Urinary bladder (tissue), 4 donors: ENCODE data around the gene ADGRG6. TPM values are rescaled to one million over a fixed set of nuclear protein-coding genes. Genes with fewer than 3 reads are reported as not detected.
"Not testable (repeated sequence)": the region's sequence is repeated elsewhere in the genome, so short reads cannot be mapped to it uniquely, and the experiment has no call there.

Experiments used
- DNase-seq: peaks from one replicate; pipeline ENCODE4 v3.0.0-alpha.2; 2015; ENCODE audit errors: extremely low spot score
- H3K27ac ChIP-seq: one replicate; pipeline ENCODE4 v1.5.1; 2013; ENCODE audit warnings: low read depth, mild to moderate bottlenecking, moderate library complexity
- H3K36me3 ChIP-seq: one replicate; pipeline ENCODE4 v1.6.1; 2013; ENCODE audit warnings: mild to moderate bottlenecking, moderate library complexity; ENCODE audit not compliant: insufficient read depth
- H3K4me1 ChIP-seq: one replicate; pipeline ENCODE4 v1.6.1; 2013; ENCODE audit warnings: mild to moderate bottlenecking, moderate library complexity; ENCODE audit not compliant: insufficient read depth
- H3K4me3 ChIP-seq: one replicate; pipeline ENCODE4 v1.5.1; 2013; ENCODE audit warnings: low read depth, low read length
- WGBS: extraction: QIAGEN DNeasy Blood & Tissue Kit; methylation state at CpG from one replicate; pipeline ENCODE4 v1.1.7; 2013; 5-methylcytosine and 5-hydroxymethylcytosine counted together
- polyA plus RNA-seq: library from polyadenylated mRNA; stranded (reverse); fragments of 200-250 nt; gene quantifications from one replicate; pipeline ENCODE4 v1.2.3, GENCODE V29; 2013
- total RNA-seq: library from RNA; depleted of rRNA; stranded (reverse); fragments of >200 nt; gene quantifications from one replicate; pipeline ENCODE4 v1.2.3, GENCODE V29; 2014
- donor health status: healthy with polysubstance abuse.
- donor health status: healthy.

The ADGRG6 gene
- total and polyA plus RNA-seq, 2 donors = 6.6 to 124 TPM

DNA sequence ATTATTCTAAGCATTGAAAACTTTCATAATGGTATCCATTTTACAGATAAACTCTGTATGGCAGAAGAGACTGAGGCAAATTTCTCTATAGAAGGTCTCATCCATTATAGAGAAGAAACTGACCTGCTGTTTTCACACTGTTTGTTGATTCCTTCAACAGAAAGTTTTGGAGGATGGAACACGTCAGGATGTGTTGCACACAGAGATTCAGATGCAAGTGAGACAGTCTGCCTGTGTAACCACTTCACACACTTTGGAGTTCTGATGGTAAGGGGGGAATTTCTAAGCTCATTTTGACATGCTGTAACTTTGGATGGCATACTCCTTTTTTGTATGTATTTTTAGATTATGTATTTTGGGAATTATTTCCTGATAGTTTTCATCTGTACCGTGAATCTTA lies 109.3 kb downstream of the ADGRG6 start:
- WGBS = 81% methylated on average over 2 of the region's 2 CpGs
- H3K27ac ChIP-seq = no peak overlapping the region
- H3K4me3 ChIP-seq = no peak overlapping the region
- no peaks in the 10 kb centered on the region for H3K36me3 ChIP-seq
- DNase-seq = no peak
- H3K4me1 ChIP-seq = no peaks in the 10 kb centered on the region

DNA sequence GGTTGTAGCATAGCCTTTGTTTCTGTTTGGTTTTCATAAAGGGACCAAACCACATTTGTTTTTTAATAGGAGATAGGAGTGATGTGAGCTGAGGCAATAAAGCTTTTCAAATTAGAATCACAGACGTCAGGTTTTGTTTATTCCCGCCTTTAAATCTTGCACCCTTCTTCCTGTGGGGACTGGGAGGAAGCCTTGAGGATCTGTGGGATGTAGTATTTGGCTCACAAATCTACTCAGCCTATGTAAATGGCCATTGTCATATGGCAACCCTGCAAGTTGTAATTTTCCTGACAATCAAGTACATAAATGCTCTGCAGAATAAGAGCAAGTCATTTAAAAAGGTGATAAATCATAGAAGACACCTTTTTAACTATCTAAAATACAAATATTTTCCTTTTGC lies 110.4 kb downstream of the ADGRG6 start:
- Histone ChIP-seq H3K4me1 (no peaks in the 10 kb centered on the region), H3K27ac (no peak overlapping the region), H3K4me3 (no peak overlapping the region), H3K36me3 (no peaks in the 10 kb centered on the region)
- WGBS = 24% methylated on average over 2 of the region's 2 CpGs
- no peak for DNase-seq

- H3K4me3 ChIP-seq = no peak overlapping the region
- no peaks in the 10 kb centered on the region for H3K36me3 ChIP-seq
- no peak for DNase-seq
- 73% methylated on average over 2 of the region's 2 CpGs for WGBS
- H3K4me1 ChIP-seq = no peaks in the 10 kb centered on the region
- H3K27ac ChIP-seq = no peak overlapping the region
These were observed 110.9 kb downstream of the ADGRG6 start for GRCh38 chr6:142412658-142413057.

- DNase-seq = no peak
- Histone ChIP-seq H3K27ac (no peak overlapping the region), H3K4me1 (no peaks in the 10 kb centered on the region), H3K36me3 (no peaks in the 10 kb centered on the region), H3K4me3 (no peak overlapping the region)
These were observed 111.3 kb downstream of the ADGRG6 start for GRCh38 chr6:142413111-142413510.

DNA sequence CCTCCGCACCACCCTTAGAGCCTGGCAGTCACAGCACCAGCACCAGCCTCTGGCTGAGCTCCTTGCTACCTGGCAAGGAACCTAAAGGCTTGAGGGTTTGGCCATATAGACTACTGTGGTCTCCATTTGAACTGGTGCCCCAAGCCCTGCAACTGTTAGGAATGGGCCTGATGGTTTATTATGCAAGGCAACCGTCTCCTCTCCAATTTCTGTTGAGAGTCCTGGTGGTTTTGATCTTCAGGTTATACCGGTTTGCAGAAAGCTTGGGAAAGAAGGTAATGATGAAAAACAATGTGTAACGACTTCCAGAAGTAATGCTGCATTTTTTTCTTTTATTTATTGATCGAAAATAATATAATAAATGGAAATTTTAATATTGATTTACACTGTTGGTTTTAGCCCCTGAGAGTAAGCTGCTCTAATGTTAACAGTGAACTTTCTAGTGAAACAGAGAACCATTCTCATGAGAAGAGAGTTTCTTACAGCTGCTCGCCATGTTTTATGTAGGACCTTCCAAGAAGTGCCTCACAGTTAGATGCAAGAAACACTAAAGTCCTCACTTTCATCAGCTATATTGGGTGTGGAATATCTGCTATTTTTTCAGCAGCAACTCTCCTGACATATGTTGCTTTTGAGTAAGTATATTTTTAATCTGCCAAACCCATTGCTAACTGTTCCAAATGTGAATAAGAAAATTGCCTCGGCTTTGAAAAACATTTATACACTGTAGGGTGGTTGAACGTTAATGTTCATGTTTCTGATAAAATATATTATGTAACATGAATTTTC lies 112.8 kb downstream of the ADGRG6 start:
- Histone ChIP-seq H3K27ac (no peak overlapping the region), H3K4me3 (no peak overlapping the region), H3K4me1 (no peaks in the 10 kb centered on the region), H3K36me3 (no peaks in the 10 kb centered on the region)
- no peak for DNase-seq
- 89% methylated on average over 8 of the region's 8 CpGs for WGBS

DNA sequence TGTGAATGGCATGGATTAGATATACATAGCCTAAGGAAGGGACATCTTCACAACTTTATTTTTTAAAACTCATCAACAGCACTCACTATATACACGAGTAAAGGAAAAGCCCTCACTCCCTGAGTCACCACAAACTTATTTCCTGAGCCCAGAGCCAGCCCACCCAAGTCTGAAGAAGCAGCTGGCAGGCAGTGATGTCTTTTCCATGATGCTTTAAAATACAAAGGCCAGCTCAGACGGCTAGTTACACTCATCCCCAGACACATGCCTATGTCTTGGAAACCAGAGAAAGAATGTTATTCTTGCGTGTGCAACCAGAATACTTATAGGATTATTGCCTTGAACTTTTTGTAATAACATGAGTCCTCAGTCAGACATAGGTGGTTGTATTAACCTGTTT lies 114.4 kb downstream of the ADGRG6 start:
- DNase-seq = no peak
- WGBS = 22% methylated on average over 3 of the region's 3 CpGs
- no peak overlapping the region for H3K4me3 ChIP-seq

DNA sequence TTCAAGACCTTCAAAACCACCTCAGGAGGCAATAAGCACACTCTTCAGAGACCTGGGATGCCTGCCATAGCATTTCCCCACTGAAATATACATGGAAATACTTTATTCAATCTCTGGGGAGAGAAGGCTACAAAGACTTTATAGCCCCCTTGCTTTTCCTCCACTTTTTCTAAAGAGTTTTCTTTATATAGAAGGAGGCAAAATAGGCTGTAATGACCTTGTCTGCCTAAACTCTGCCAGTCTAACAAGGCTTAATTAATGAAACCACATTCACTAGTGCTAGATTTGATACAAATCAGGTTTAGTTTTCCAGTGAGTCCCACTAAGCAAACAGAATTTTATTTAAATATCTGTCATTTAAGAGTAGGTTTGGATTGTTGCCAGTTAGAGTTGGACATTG lies 114.9 kb downstream of the ADGRG6 start:
- no peak overlapping the region for H3K27ac ChIP-seq
- H3K4me1 ChIP-seq = no peaks in the 10 kb centered on the region
- DNase-seq = no peak
- no peak overlapping the region for H3K4me3 ChIP-seq
- no peaks in the 10 kb centered on the region for H3K36me3 ChIP-seq

More for the DNA sequence above, 114.4 kb downstream of the ADGRG6 start:
- H3K4me1 ChIP-seq = no peaks in the 10 kb centered on the region
- no peak overlapping the region for H3K27ac ChIP-seq
- no peaks in the 10 kb centered on the region for H3K36me3 ChIP-seq

DNA sequence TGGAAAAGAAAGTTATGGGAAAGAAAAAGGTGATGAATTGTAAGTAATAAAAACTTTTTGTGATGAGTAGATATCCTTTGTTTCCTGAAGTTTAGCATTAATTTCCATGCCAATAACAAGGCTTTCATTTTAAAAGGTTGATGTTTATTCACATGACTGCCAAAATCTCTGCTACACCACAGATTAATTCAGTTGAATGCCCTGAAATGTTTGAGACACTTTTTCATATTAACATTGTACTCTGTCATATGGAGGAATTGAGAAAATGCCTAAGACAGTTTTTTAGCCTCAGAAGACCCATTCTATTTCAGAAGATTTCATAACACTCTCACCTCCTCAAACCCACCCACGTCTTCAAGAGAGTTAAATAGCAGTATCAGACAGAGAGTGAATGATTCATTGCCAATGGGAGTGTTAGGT lies 115.5 kb downstream of the ADGRG6 start:
- 79% methylated on average over 1 of the region's 1 CpG for WGBS
- H3K36me3 ChIP-seq = no peaks in the 10 kb centered on the region

GRCh38 chr6:142419071-142419470 lies 117.3 kb downstream of the ADGRG6 start:
- no peaks in the 10 kb centered on the region for H3K4me1 ChIP-seq
- no peak for DNase-seq
- WGBS = 65% methylated on average over 3 of the region's 3 CpGs
- H3K27ac ChIP-seq = no peak overlapping the region
- no peak overlapping the region for H3K4me3 ChIP-seq
- H3K36me3 ChIP-seq = no peaks in the 10 kb centered on the region

More for the DNA sequence above, 115.5 kb downstream of the ADGRG6 start:
- H3K4me3 ChIP-seq = no peak overlapping the region
- no peak overlapping the region for H3K27ac ChIP-seq
- H3K4me1 ChIP-seq = no peaks in the 10 kb centered on the region
- DNase-seq = no peak

GRCh38 chr6:142420802-142421201 lies 119.0 kb downstream of the ADGRG6 start:
- no peak for DNase-seq
- Histone ChIP-seq H3K4me1 (no peaks in the 10 kb centered on the region), H3K27ac (no peak overlapping the region), H3K36me3 (no peaks in the 10 kb centered on the region), H3K4me3 (no peak overlapping the region)

DNA sequence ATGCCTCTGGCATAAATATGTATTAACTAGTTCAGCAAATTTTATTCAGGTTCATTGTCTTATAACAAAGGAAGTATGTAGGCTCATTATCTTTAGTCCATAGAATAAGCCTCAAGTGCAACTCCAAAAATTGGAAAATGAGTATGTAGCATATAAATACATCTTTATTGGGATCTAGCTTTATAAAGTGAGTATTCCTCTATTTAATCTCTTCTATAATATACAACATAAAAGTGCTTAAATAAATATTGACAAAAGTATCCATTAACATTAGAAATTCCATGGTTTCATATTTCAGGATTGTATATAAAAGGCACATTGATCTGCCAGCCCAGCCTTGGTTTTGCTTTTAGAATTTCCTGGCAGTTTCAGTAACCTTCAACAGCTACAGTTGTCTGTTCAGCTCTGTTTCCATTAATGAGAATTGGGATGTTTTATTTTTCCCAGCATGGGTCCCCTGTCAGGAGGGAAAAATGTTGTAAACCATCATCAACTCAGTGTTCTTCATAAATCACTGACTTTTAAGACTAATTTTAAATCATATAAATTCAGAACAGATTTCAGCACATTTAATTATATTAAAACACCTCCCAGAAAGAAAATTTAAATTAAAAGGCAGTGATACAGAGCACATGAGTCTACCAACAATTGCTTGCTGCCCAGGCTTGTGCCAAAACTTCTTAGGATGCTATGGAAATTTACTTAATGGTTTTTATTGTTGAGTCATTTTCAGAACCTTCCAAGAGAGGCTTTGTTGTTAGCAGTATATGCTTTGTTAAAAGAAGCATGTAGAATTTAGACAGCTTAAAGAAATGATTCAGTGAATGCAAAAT lies 119.7 kb downstream of the ADGRG6 start:
- H3K27ac ChIP-seq = no peak overlapping the region
- H3K36me3 ChIP-seq = no peaks in the 10 kb centered on the region
- H3K4me3 ChIP-seq = no peak overlapping the region
- H3K4me1 ChIP-seq = no peaks in the 10 kb centered on the region
- DNase-seq = no peak

GRCh38 chr6:142426444-142427132 lies 124.8 kb downstream of the ADGRG6 start:
- WGBS = 95% methylated on average over 2 of the region's 2 CpGs
- DNase-seq, H3K4me1 ChIP-seq, H3K4me3 ChIP-seq, H3K27ac ChIP-seq, H3K36me3 ChIP-seq: not testable (repeated sequence)

- H3K4me3 ChIP-seq, H3K4me1 ChIP-seq, H3K27ac ChIP-seq, H3K36me3 ChIP-seq, DNase-seq: not testable (repeated sequence)
- WGBS = 92% methylated on average over 2 of the region's 2 CpGs
These were observed 126.7 kb downstream of the ADGRG6 start for GRCh38 chr6:142428468-142428867.

- Histone ChIP-seq H3K36me3 (no peaks in the 10 kb centered on the region), H3K4me1 (no peaks in the 10 kb centered on the region), H3K27ac (no peak overlapping the region), H3K4me3 (no peak overlapping the region)
- no peak for DNase-seq
These were observed 127.4 kb downstream of the ADGRG6 start for GRCh38 chr6:142429195-142429594.
